ENCODE measurements around the gene CDK16. TPM values are rescaled to one million over a fixed set of nuclear protein-coding genes. Genes with fewer than 3 reads are reported as not detected.

Gene CDK16
- total and polyA plus RNA-seq, 2 donors (not counting 1 experiment from before 2014, with no cell fraction given), result 68.2 to 92.9 TPM

- TF ChIP-seq CTCF (IDR thresholded peaks at IDR 0.05) (no peak), EZH2 (IDR thresholded peaks at IDR 0.05; ENCODE audit: borderline replicate concordance, insufficient read depth, low read depth, low read length, poor library complexity, severe bottlenecking) (no peak)
- no peaks in the 10 kb centered on the region for H3K27me3 ChIP-seq (replicated peaks in 1 of 4; ENCODE audit: control extremely low read depth in 1 of 4, control insufficient read depth in 3 of 4, insufficient read depth in 4 of 4, low read length in 3 of 4)
- intact Hi-C loops (cut with micrococcal nuclease), result loop anchor here (10.0 kb wide), 1 partner anchor 1705 kb away; the partner anchor contains the start of genes PIM2 and SLC35A2
- Mint-ChIP-seq H3K27ac (no peak overlapping the region), H3K9me3 (ENCODE audit: insufficient read depth) (no peaks in the 10 kb centered on the region), H3K4me3 (no peak overlapping the region), H3K27me3 (no peaks in the 10 kb centered on the region), H3K4me1 (no peaks in the 10 kb centered on the region)
- no peak overlapping the region for H3K27ac ChIP-seq (ENCODE audit: low read length in 2 of 2)
- H3K4me1 ChIP-seq (ENCODE audit: control insufficient read depth in 2 of 2, insufficient read depth in 2 of 2, low read length in 2 of 2), result no peaks in the 10 kb centered on the region
- CTCF ChIA-PET, result no interaction called here
- peaks cover 6% of the 10 kb centered on the region for H4K20me1 ChIP-seq (ENCODE audit: control insufficient read depth, insufficient read depth, low read length, poor library complexity, severe bottlenecking)
- no peak overlapping the region for H2AFZ ChIP-seq (ENCODE audit: insufficient read depth, low read depth, low read length, poor library complexity, severe bottlenecking)
- no peak for DNase-seq
- 98% methylated on average over 7 of the region's 16 CpGs for WGBS (ENCODE audit: insufficient coverage)
- H3K4me3 ChIP-seq (ENCODE audit: control extremely low read depth in 1 of 5, extremely low read depth in 1 of 5, insufficient read depth in 1 of 5, low read depth in 2 of 5, low read length in 4 of 5), result no peak overlapping the region
- peaks cover 0 to 55% of the 10 kb centered on the region in 2 experiments for H3K36me3 ChIP-seq (replicated peaks in 1 of 2; ENCODE audit: control extremely low read depth in 1 of 2, control insufficient read depth in 1 of 2, extremely low read depth in 1 of 2, insufficient read depth in 2 of 2, low read length in 1 of 2)
- no peak overlapping the region for H3K4me2 ChIP-seq (replicated peaks; ENCODE audit: low read depth, low read length, poor library complexity, severe bottlenecking)
- no peaks in the 10 kb centered on the region for H3K9me3 ChIP-seq (ENCODE audit: control extremely low read depth in 1 of 3, control insufficient read depth in 2 of 3, insufficient read depth in 1 of 3, low read length in 2 of 3)
- H3K79me2 ChIP-seq (ENCODE audit: control insufficient read depth, insufficient read depth, low read length), result no peaks in the 10 kb centered on the region
- POLR2A ChIA-PET, result no interaction called here
- no peak for ATAC-seq (ENCODE audit: low read depth)
- H3K9ac ChIP-seq (ENCODE audit: low read length), result no peak overlapping the region
Observed at GRCh38 chrX:47209508-47210238, 8.8 kb upstream of the CDK16 start.

- POLR2A ChIA-PET, result no interaction called here
- Histone ChIP-seq H3K4me2 (replicated peaks; ENCODE audit: low read depth, low read length, poor library complexity, severe bottlenecking) (no peak overlapping the region), H3K36me3 (replicated peaks in 1 of 2; ENCODE audit: control extremely low read depth in 1 of 2, control insufficient read depth in 1 of 2, extremely low read depth in 1 of 2, insufficient read depth in 2 of 2, low read length in 1 of 2) (peaks cover 0 to 57% of the 10 kb centered on the region in 2 experiments), H4K20me1 (ENCODE audit: control insufficient read depth, insufficient read depth, low read length, poor library complexity, severe bottlenecking) (peaks cover 6% of the 10 kb centered on the region), H3K27me3 (replicated peaks in 1 of 4; ENCODE audit: control extremely low read depth in 1 of 4, control insufficient read depth in 3 of 4, insufficient read depth in 4 of 4, low read length in 3 of 4) (no peaks in the 10 kb centered on the region), H3K4me3 (ENCODE audit: control extremely low read depth in 1 of 5, extremely low read depth in 1 of 5, insufficient read depth in 1 of 5, low read depth in 2 of 5, low read length in 4 of 5) (no peak overlapping the region), H3K4me1 (ENCODE audit: control insufficient read depth in 2 of 2, insufficient read depth in 2 of 2, low read length in 2 of 2) (no peaks in the 10 kb centered on the region), H2AFZ (ENCODE audit: insufficient read depth, low read depth, low read length, poor library complexity, severe bottlenecking) (no peak overlapping the region), H3K79me2 (ENCODE audit: control insufficient read depth, insufficient read depth, low read length) (no peaks in the 10 kb centered on the region), H3K9ac (ENCODE audit: low read length) (no peak overlapping the region), H3K27ac (ENCODE audit: low read length in 2 of 2) (no peak overlapping the region), H3K9me3 (ENCODE audit: control extremely low read depth in 1 of 3, control insufficient read depth in 2 of 3, insufficient read depth in 1 of 3, low read length in 2 of 3) (no peaks in the 10 kb centered on the region)
- WGBS (ENCODE audit: insufficient coverage), result 94% methylated on average over 3 of the region's 15 CpGs
- TF ChIP-seq CTCF (IDR thresholded peaks at IDR 0.05) (no peak), EZH2 (IDR thresholded peaks at IDR 0.05; ENCODE audit: borderline replicate concordance, insufficient read depth, low read depth, low read length, poor library complexity, severe bottlenecking) (no peak)
- Mint-ChIP-seq H3K27me3 (no peaks in the 10 kb centered on the region), H3K4me3 (no peak overlapping the region), H3K4me1 (no peaks in the 10 kb centered on the region), H3K9me3 (ENCODE audit: insufficient read depth) (no peaks in the 10 kb centered on the region), H3K27ac (no peak overlapping the region)
- no peak for ATAC-seq (ENCODE audit: low read depth)
- intact Hi-C loops (cut with micrococcal nuclease), result loop anchor here (10.0 kb wide), 1 partner anchor 1704 kb away; the partner anchor contains the start of genes PIM2 and SLC35A2
- CTCF ChIA-PET, result no interaction called here
- no peak for DNase-seq
Observed at GRCh38 chrX:47210661-47211425, 7.6 kb upstream of the CDK16 start.

All from B cell (primary cell).